H1 (cell line): ENCODE data around the gene CRYGN. TPM values are rescaled to one million over a fixed set of nuclear protein-coding genes. Genes with fewer than 3 reads are reported as not detected.

Experiments
- CTCF ChIA-PET: fragments of 300-600 bp; sonication (Branson Sonifier 250); formaldehyde crosslinking; loops from one replicate; lab custom pipeline; 2021; ENCODE audit not compliant: partially characterized antibody; lab: Charles Lee
- POLR2A ChIA-PET: fragments of 300-600 bp; sonication (Branson Sonifier 250); formaldehyde crosslinking; loops from one replicate; lab custom pipeline; 2021; ENCODE audit warnings: inconsistent platforms; ENCODE audit not compliant: partially characterized antibody; lab: Charles Lee
- DNase-seq, 2 experiments: peaks; one replicate each; pipeline versions ENCODE4 v3.0.0 to v3.0.0-alpha.2; 2010 to 2022; ENCODE audit warnings: low spot score in 2 of 2, low read depth in 1 of 2, mixed read lengths in 1 of 2
- FAIRE-seq: peaks from 2 replicates; lab custom pipeline; 2011; peaks lifted over from hg19 to GRCh38; lab: Jason Lieb, UNC
- H2AFZ ChIP-seq: 2 replicates; pipeline ENCODE4 v1.8.1; 2012; ENCODE audit warnings: low read length, inconsistent platforms
- H2AK5ac ChIP-seq: 2 replicates; pipeline ENCODE4 v1.6.1; 2013; ENCODE audit warnings: low read depth, low read length
- H2BK120ac ChIP-seq: replicated peaks from 2 replicates; pipeline ENCODE3; 2013; ENCODE audit warnings: low read depth, low read length, inconsistent platforms
- H2BK12ac ChIP-seq: 2 replicates; pipeline ENCODE4 v1.6.1; 2013; ENCODE audit warnings: low read depth, low read length
- H2BK15ac ChIP-seq: 2 replicates; pipeline ENCODE4 v1.6.1; 2013; ENCODE audit warnings: low read length
- H2BK20ac ChIP-seq: 2 replicates; pipeline ENCODE4 v1.6.1; 2013; ENCODE audit warnings: low read length
- H2BK5ac ChIP-seq: 2 replicates; pipeline ENCODE4 v1.6.1; 2013; ENCODE audit warnings: low read depth, low read length
- H3K14ac ChIP-seq: 2 replicates; pipeline ENCODE4 v1.6.1; 2013; ENCODE audit warnings: inconsistent platforms; ENCODE audit not compliant: insufficient read length
- H3K18ac ChIP-seq: 2 replicates; pipeline ENCODE4 v1.6.1; 2013; ENCODE audit warnings: low read length; ENCODE audit errors: extremely low read depth
- H3K23ac ChIP-seq: 2 replicates; pipeline ENCODE4 v1.6.1; 2013; ENCODE audit warnings: inconsistent platforms; ENCODE audit not compliant: insufficient read length
- H3K23me2 ChIP-seq: 2 replicates; pipeline ENCODE4 v1.6.1; 2013; ENCODE audit warnings: low read depth, low read length
- H3K27ac ChIP-seq: 2 replicates; pipeline ENCODE4 v1.6.1; 2011; ENCODE audit warnings: low read depth, low read length, inconsistent platforms
- H3K27me3 ChIP-seq, 4 experiments: replicated peaks in 1 of 4; 1 replicate in 1 of 4; 2 replicates in 3 of 4; pipeline versions ENCODE4 v1.6.1 to v1.8.1; 2011 to 2013; ENCODE audit warnings: low read length in 3 of 4, mild to moderate bottlenecking in 3 of 4, inconsistent platforms in 2 of 4, mixed read lengths in 2 of 4, moderate library complexity in 1 of 4; ENCODE audit not compliant: control insufficient read depth in 3 of 4, insufficient read depth in 3 of 4; ENCODE audit errors: extremely low read depth in 1 of 4
- H3K36me3 ChIP-seq, 4 experiments: 2 replicates each; pipeline versions ENCODE4 v1.6.1 to v1.8.1; 2011 to 2013; ENCODE audit warnings: mild to moderate bottlenecking in 4 of 4, low read length in 3 of 4, moderate library complexity in 2 of 4, control low read depth in 1 of 4, inconsistent platforms in 1 of 4; ENCODE audit not compliant: insufficient read depth in 4 of 4, control insufficient read depth in 2 of 4
- H3K4ac ChIP-seq: replicated peaks from 2 replicates; pipeline ENCODE3; 2013; ENCODE audit warnings: low read length, low read depth, mixed read lengths, inconsistent platforms; ENCODE audit not compliant: insufficient read length
- H3K4me1 ChIP-seq, 4 experiments: replicated peaks in 1 of 4; 1 replicate in 1 of 4; 2 replicates in 3 of 4; pipeline versions ENCODE4 v1.6.1 to v1.8.1; 2011 to 2013; ENCODE audit warnings: low read length in 3 of 4, inconsistent platforms in 2 of 4, mixed read lengths in 1 of 4; ENCODE audit not compliant: insufficient read depth in 4 of 4, control insufficient read depth in 3 of 4
- H3K4me2 ChIP-seq, 2 experiments: 2 replicates each; pipeline versions ENCODE4 v1.6.1 to v1.8.1; 2011 to 2013; ENCODE audit warnings: low read depth in 2 of 2, low read length in 2 of 2, control low read depth in 1 of 2, inconsistent platforms in 1 of 2, mild to moderate bottlenecking in 1 of 2; ENCODE audit not compliant: insufficient read depth in 1 of 2
- H3K4me3 ChIP-seq, 4 experiments: fragments of 200-600, 300-600 bp in 1 of 4; sonication (generic), shearing (Covaris generic), sonication (Bioruptor Twin) in 1 of 4; 2 replicates each; pipeline versions ENCODE4 v1.5.1 to v1.8.1; 2011 to 2016; ENCODE audit warnings: low read length in 4 of 4, low read depth in 3 of 4, control low read depth in 2 of 4, inconsistent platforms in 2 of 4, mild to moderate bottlenecking in 2 of 4, mixed read lengths in 1 of 4, moderate library complexity in 1 of 4; ENCODE audit not compliant: insufficient read depth in 2 of 4; ENCODE audit errors: extremely low read depth in 1 of 4
- H3K56ac ChIP-seq: replicated peaks from 2 replicates; pipeline ENCODE3; 2013; ENCODE audit warnings: low read depth, mild to moderate bottlenecking, mixed read lengths, low read length, inconsistent platforms; ENCODE audit not compliant: insufficient read length
- H3K79me1 ChIP-seq: 2 replicates; pipeline ENCODE4 v1.6.1; 2013; ENCODE audit warnings: low read depth, low read length, control low read depth
- H3K79me2 ChIP-seq, 2 experiments: 2 replicates each; pipeline versions ENCODE4 v1.6.1 to v1.8.1; 2012 to 2013; ENCODE audit warnings: low read length in 2 of 2, mild to moderate bottlenecking in 2 of 2, inconsistent platforms in 1 of 2; ENCODE audit not compliant: insufficient read depth in 2 of 2, control insufficient read depth in 1 of 2
- H3K9ac ChIP-seq, 4 experiments: replicated peaks in 1 of 4; 1 replicate in 1 of 4; 2 replicates in 3 of 4; pipeline versions ENCODE4 v1.6.1 to v1.8.1; 2011 to 2013; ENCODE audit warnings: low read depth in 3 of 4, low read length in 3 of 4, control low read depth in 2 of 4, mild to moderate bottlenecking in 2 of 4, moderate library complexity in 2 of 4, inconsistent platforms in 1 of 4; ENCODE audit errors: extremely low read depth in 1 of 4
- H3K9me3 ChIP-seq, 2 experiments: 2 replicates each; pipeline versions ENCODE4 v1.6.1 to v1.8.1; 2012 to 2013; ENCODE audit warnings: mild to moderate bottlenecking in 2 of 2, moderate library complexity in 2 of 2, control low read depth in 1 of 2, inconsistent platforms in 1 of 2, low read depth in 1 of 2, low read length in 1 of 2, mixed read lengths in 1 of 2; ENCODE audit not compliant: insufficient read depth in 2 of 2
- H4K20me1 ChIP-seq, 2 experiments: replicated peaks in 1 of 2; 2 replicates each; pipeline versions ENCODE3 to v1.8.1; 2011 to 2013; ENCODE audit warnings: inconsistent platforms in 2 of 2, low read length in 2 of 2, mild to moderate bottlenecking in 1 of 2; ENCODE audit not compliant: insufficient read depth in 2 of 2, control insufficient read depth in 1 of 2
- H4K5ac ChIP-seq: 2 replicates; pipeline ENCODE4 v1.6.1; 2013; ENCODE audit warnings: low read length, low read depth, mixed read lengths, inconsistent platforms; ENCODE audit not compliant: insufficient read length
- H4K8ac ChIP-seq: 2 replicates; pipeline ENCODE4 v1.8.0; 2013; ENCODE audit warnings: mild to moderate bottlenecking, moderate library complexity, low read length, inconsistent platforms; ENCODE audit not compliant: insufficient read depth; ENCODE audit errors: extremely low read depth
- H4K91ac ChIP-seq: replicated peaks from 2 replicates; pipeline ENCODE3; 2013; ENCODE audit warnings: low read length, mixed read lengths, inconsistent platforms; ENCODE audit not compliant: insufficient read length
- CREB1 ChIP-seq: IDR thresholded peaks from 2 replicates; pipeline ENCODE4 v1.6.1; 2012; ENCODE audit warnings: inconsistent platforms
- HDAC2 ChIP-seq, 2 experiments: fragments of 300-600 bp in 1 of 2; sonication (generic) in 1 of 2; IDR thresholded peaks; 2 replicates each; pipeline ENCODE4 v1.6.1; 2011 to 2012; ENCODE audit warnings: low read depth in 2 of 2, low read length in 2 of 2, mild to moderate bottlenecking in 2 of 2, moderate library complexity in 2 of 2, borderline replicate concordance in 1 of 2, inconsistent platforms in 1 of 2
- JUN ChIP-seq: IDR thresholded peaks from 2 replicates; pipeline ENCODE4 v1.6.1; 2011; ENCODE audit warnings: low read depth, mild to moderate bottlenecking, improper control_type of control experiment, low read length
- SUZ12 ChIP-seq: fragments of 200-600 bp; sonication (generic); IDR thresholded peaks from 2 replicates; pipeline ENCODE4 v1.6.1; 2012; ENCODE audit warnings: mild to moderate bottlenecking, inconsistent platforms, low read length, moderate library complexity, mixed read lengths
- TBP ChIP-seq: IDR thresholded peaks from 2 replicates; pipeline ENCODE4 v1.6.1; 2011; ENCODE audit warnings: low read depth, low read length, improper control_type of control experiment
- TCF12 ChIP-seq: IDR thresholded peaks from 2 replicates; pipeline ENCODE4 v1.6.1; 2011; ENCODE audit warnings: low read depth, mild to moderate bottlenecking, low read length
- WGBS, 2 experiments: shearing (Covaris generic) in 1 of 2; methylation state at CpG; one replicate each; pipeline versions ENCODE4 v1.1.6 to v1.1.7; 2013 to 2015; ENCODE audit warnings: low lambda C conversion rate in 2 of 2, mixed read lengths in 2 of 2, inconsistent platforms in 1 of 2, low coverage in 1 of 2, missing lambda C conversion rate in 1 of 2; ENCODE audit not compliant: insufficient replicate concordance in 2 of 2, insufficient coverage in 1 of 2, insufficient read length in 1 of 2; ENCODE audit errors: extremely low coverage in 1 of 2, missing lambda C conversion rate in 1 of 2; 5-methylcytosine and 5-hydroxymethylcytosine counted together
- polyA plus RNA-seq, 7 experiments: library from polyadenylated mRNA; depleted of rRNA in 3 of 7; stranded (reverse) in 5 of 7; unstranded in 2 of 7; fragments of >200 nt in 5 of 7; fragments of 200-250 nt in 2 of 7; gene quantifications; 1 replicate in 5 of 7; 2 replicates in 1 of 7; 4 replicates in 1 of 7; pipeline versions ENCODE4 v1.2.1 to v1.2.3, GENCODE V29; 2011 to 2013; ENCODE audit warnings: missing spikeins in 2 of 7, mixed read lengths in 2 of 7
- total RNA-seq: library from RNA; stranded (reverse); fragmentation: NEBNext Ultra II Directional; extraction: Animal tissue kit (Norgen Biotek cat#: 25700); gene quantifications from 2 replicates; pipeline ENCODE4 v1.2.1, GENCODE V29; 2021

Gene CRYGN
- total and polyA plus RNA-seq, 2 of the 8 experiments (the other 6 are each of a cell fraction or from before 2014, with no cell fraction given): 0.98 to 1.6 TPM

- Histone ChIP-seq H4K91ac (no peak overlapping the region), H3K23ac (no peak overlapping the region), H3K4me1 (no peaks in the 10 kb centered on the region), H4K20me1 (peaks cover 6 to 8% of the 10 kb centered on the region in 2 experiments), H3K27ac (no peak overlapping the region), H2AK5ac (no peak overlapping the region), H2BK120ac (no peak overlapping the region), H3K79me2 (peaks cover 0 to 74% of the 10 kb centered on the region in 2 experiments; a peak in 2 of 4 replicates), H2BK20ac (no peak overlapping the region), H2AFZ (no peak overlapping the region), H3K23me2 (no peaks in the 10 kb centered on the region), H3K18ac (no peak overlapping the region), H4K8ac (no peak overlapping the region), H2BK12ac (no peak overlapping the region), H3K9me3 (no peaks in the 10 kb centered on the region), H3K9ac (no peak overlapping the region), H3K14ac (no peak overlapping the region), H3K36me3 (peaks cover 11 to 38% (median 26%) of the 10 kb centered on the region in 4 experiments), H3K4ac (no peak overlapping the region), H3K79me1 (peaks cover 8% of the 10 kb centered on the region), H3K27me3 (no peaks in the 10 kb centered on the region), H3K4me2 (no peak overlapping the region), H2BK5ac (no peak overlapping the region), H3K4me3 (no peak overlapping the region), H3K56ac (no peak overlapping the region), H2BK15ac (no peak overlapping the region), H4K5ac (no peak overlapping the region)
- DNase-seq: no peak
- 95% methylated on average over 8 of the region's 8 CpGs; no CpG with 5 or more reads in 1 of the 2 experiments for WGBS, 2 experiments
- CTCF ChIA-PET: interaction anchor here (0.6 to 3.3 kb wide), 2 partner anchors 21 to 39 kb away, joined by 4 to 13 read pairs; no protein-coding TSS in a partner anchor
- no peak for FAIRE-seq
- POLR2A ChIA-PET: interaction anchor here (1.2 to 1.3 kb wide), 2 partner anchors 19 to 23 kb away, joined by 3 read pairs; no protein-coding TSS in a partner anchor
- TF ChIP-seq CREB1: no peak
- TF ChIP-seq JUN: no peak
- no peak for TF ChIP-seq HDAC2 (IDR thresholded peaks at IDR 0.05; ENCODE audit: borderline replicate concordance in 1 of 2, low read depth in 2 of 2, low read length in 2 of 2)
- no peak for TF ChIP-seq SUZ12
- TF ChIP-seq TCF12: no peak
- no peak for TF ChIP-seq TBP
Measured at GRCh38 chr7:151482883-151483710, 43.2 kb upstream of the CRYGN start.
